ENCODE measurements around the gene SLC39A6.

GRCh38 chr18:36129300-36130038 lies at the start of gene SLC39A6, which contains the start of gene ELP2:
- TF ChIP-seq CTCF (IDR thresholded peaks at IDR 0.05) (no peak), POLR2AphosphoS5 (IDR thresholded peaks at IDR 0.05; ENCODE audit: low read depth, low read length) (peak; percentile 55), REST (IDR thresholded peaks at IDR 0.05; ENCODE audit: insufficient read depth in 1 of 2, low read depth in 2 of 2, low read length in 1 of 2) (no peak), SIN3A (IDR thresholded peaks at IDR 0.05; ENCODE audit: borderline replicate concordance, insufficient read depth, low read depth, low read length) (peak; percentile 59)

Measured in Panc1 (cell line).